HG02642 (cell line): ENCODE results near the gene SMAD9.

Experiments used
- ATAC-seq: cut with Tn5 transposase; IDR thresholded peaks from one replicate; pipeline ENCODE4 v1.9.1; 2021; ENCODE audit warnings: mild to moderate bottlenecking; ENCODE audit not compliant: unreplicated experiment, poor library complexity

SMAD9 gene

DNA sequence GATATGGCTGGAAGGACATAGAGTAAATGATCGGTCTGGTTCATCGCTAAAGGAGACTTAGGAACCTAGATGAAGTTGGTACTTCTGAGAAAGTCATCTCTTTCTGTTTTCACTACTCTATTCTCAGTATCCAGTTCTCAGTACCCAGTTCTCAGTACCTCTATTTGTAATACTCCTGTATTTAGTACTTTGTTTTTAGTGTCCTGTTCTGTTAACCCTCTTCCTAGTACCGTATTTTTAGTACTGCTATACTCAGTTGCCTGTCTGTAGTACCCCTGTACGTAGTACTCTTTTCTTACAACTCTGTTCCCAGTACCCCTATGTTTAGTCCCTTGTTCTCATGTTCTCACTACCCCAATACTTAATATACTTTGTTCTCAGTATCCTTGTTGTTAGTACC, 99.8 kb downstream of the SMAD9 start:
- ATAC-seq, result peak; percentile 37

- peak; percentile 18 for ATAC-seq
These were observed 100.3 kb downstream of the SMAD9 start for GRCh38 chr13:36819739-36820090.

GRCh38 chr13:36818804-36819738, 101.0 kb downstream of the SMAD9 start, which contains the start of gene RFXAP:
Gene RFXAP (plus strand): TSS chr13:36819222. CDS start chr13:36819358, 136 bp downstream.
- peak; percentile 92 for ATAC-seq

DNA sequence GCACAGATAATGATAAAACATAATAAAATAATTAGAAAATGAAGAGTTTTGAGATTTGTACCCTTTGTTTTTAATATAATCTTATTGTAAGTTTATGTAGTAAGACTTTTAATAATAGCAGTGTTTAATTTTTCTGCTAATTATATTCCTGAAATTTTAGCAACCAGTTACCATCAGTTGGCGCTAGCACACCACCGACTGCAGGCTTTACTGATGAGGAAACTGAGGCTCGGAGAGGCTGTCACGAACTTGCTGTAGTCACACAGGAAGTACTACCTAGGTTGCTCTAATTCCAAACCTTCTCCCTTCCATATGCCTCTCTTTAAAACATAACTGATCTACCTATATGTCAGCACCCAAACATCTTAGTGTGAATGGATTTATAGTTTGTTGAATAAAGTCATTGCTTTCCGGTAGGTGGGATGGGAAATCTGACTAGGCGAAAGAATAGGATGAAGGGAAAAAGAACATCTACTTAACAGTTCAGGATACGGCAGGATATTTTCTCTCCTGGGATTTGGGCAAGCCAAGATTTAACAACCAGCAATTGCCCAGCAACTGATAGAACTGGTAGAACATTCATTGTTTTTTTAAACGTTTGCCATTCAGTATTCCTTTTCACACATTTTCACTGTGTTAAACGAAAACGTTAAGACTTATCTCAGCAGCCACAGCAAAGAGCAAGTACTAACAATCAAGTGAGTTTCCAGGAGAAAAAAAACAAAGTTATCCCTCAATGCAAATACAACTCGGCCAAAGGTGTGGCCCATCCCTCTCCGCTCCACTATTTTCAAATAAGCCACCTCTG, 101.8 kb downstream of the SMAD9 start:
- ATAC-seq, result no peak

DNA sequence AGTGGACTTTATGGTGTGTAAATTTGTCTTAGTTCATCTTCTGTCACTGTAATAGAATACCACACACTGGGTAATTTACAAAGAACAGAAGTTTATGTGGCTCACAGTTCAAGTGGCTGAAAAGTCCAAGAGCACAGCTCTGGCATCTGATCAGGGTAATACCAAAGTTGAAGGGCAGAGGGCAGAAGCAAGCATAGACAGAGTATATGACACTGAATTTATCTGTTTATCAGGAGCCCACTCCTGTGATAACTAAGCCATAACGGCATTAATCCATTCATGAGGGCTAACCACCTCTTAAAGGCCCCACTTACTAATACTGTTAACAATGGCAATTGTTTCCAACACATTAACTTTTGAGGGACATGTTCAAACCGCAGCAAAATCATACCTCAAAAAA, 105.0 kb downstream of the SMAD9 start:
- ATAC-seq, result no peak

- no peak for ATAC-seq
These were observed 105.6 kb downstream of the SMAD9 start for GRCh38 chr13:36814465-36814864.

GRCh38 chr13:36813225-36813624, 106.8 kb downstream of the SMAD9 start:
- ATAC-seq, result no peak

- ATAC-seq, result no peak
These were observed 112.4 kb downstream of the SMAD9 start for GRCh38 chr13:36807616-36808015.

DNA sequence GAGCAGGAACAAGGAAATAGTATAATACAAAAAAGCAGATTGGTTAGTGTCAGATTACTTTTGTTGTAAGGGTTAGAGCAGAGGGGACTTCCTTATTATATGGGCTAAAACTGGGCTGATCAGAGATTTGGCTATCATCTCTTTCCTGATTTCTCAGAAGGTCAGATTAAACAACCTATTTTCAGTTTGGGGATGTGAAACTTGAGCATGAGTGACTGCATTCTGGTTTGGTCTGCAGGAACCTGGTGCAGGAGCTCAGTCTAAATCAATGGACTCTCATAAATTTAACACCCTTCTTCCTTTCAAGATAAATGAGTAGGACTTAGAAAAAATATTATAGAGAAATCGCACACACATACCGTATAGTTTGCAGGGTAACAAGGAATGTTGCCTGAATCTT, 113.9 kb downstream of the SMAD9 start:
- no peak for ATAC-seq

DNA sequence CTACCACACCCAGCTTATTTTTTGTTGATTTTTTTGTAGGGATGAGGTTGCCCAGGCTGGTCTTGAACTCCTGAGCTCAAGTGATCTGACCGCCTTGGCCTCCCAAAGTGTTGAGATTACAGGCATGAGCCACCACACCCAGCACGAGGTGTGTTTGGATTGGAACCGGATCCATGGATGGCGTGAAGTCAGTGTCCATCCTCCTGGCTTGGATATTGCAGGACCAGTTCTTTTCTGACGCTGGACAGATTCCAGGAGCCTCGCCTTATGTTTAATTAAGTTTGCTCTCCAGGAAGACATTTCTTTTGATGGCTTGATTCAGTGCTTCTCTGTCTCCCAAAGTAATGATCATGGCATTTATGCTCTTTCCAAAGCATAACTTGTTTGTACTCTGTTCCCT, 115.5 kb downstream of the SMAD9 start:
- ATAC-seq, result no peak

DNA sequence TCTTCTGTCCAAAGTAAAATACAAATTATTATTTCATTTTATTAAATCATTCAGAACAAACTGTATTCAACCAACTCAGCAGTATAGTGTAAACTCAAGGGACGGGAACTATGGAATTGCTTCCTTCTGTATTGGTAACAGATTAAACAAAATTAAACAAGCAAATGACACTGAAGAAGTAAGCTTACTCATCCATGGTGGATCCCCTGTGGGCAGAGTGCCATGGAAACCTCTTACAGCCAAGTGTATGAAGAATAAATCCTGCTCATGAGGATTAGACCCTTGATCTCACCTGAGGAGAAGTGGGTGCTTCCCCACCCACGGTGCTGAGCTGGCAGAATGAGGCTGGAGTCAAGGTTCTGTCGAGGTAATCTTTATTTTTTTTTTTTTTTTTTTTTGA, 119.0 kb downstream of the SMAD9 start:
- ATAC-seq, result no peak

DNA sequence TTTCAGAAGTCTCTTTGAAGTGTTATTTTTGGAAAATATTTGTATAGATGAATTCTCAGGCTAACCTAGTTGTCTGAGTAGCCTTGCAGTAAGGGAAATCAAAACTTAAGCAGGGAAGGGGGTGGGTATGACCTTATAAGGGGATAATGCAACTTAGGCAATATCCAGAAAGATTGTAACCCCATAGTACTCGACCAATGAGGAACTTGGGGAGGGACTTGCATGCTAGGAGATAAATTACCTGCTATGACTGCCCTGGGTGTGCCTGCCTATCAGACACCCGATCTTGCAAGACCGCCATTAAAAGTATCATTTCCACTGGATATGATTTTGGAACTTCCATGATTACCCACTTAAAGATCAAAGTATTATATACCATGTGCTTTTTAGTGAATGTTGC, 124.0 kb downstream of the SMAD9 start:
- ATAC-seq, result no peak

- ATAC-seq, result no peak
These were observed 124.6 kb downstream of the SMAD9 start for GRCh38 chr13:36795463-36795862.
